Endothelial cell of umbilical vein (primary cell): ENCODE data around the gene CCNJ. TPM values are rescaled to one million over a fixed set of nuclear protein-coding genes. Genes with fewer than 3 reads are reported as not detected.

Experiments used
- BruUV-seq: library from RNA; stranded (reverse); fragments of 400-500 nt; replicated peaks from 2 replicates; lab custom pipeline; 2021; lab: Mats Ljungman, UMichigan
- CTCF ChIA-PET: fragments of 300-600, 350-600 bp; sonication (Branson Sonifier 250); formaldehyde crosslinking; loops from one replicate; lab custom pipeline; 2021; ENCODE audit warnings: antibody characterized with exemption, inconsistent platforms; lab: Charles Lee
- POLR2A ChIA-PET: fragments of 300-600, 350-600 bp; sonication (Branson Sonifier 250); formaldehyde crosslinking; loops from one replicate; lab custom pipeline; 2021; ENCODE audit warnings: antibody characterized with exemption, inconsistent platforms; lab: Charles Lee
- DNase-seq: peaks from one replicate; pipeline ENCODE4 v3.0.0-alpha.2; 2011; ENCODE audit warnings: low read depth, low spot score
- FAIRE-seq: peaks from 2 replicates; lab custom pipeline; 2011; peaks lifted over from hg19 to GRCh38; lab: Jason Lieb, UNC
- H2AFZ ChIP-seq: 2 replicates; pipeline ENCODE4 v1.6.0; 2012; ENCODE audit warnings: low read depth, low read length, control low read depth, inconsistent platforms
- H3K27ac ChIP-seq: 2 replicates; pipeline ENCODE4 v1.5.1; 2011; ENCODE audit warnings: low read depth, mild to moderate bottlenecking, control low read depth, low read length, moderate library complexity; ENCODE audit not compliant: insufficient read depth
- H3K27me3 ChIP-seq, 2 experiments: 2 replicates each; pipeline versions ENCODE4 v1.6.0 to v1.6.1; 2011; ENCODE audit warnings: low read length in 2 of 2, mixed read lengths in 1 of 2; ENCODE audit not compliant: control insufficient read depth in 2 of 2, insufficient read depth in 2 of 2
- H3K36me3 ChIP-seq, 2 experiments: 2 replicates in 1 of 2; 3 replicates in 1 of 2; pipeline ENCODE4 v1.5.1; 2011; ENCODE audit warnings: low read length in 2 of 2, mild to moderate bottlenecking in 1 of 2, moderate library complexity in 1 of 2; ENCODE audit not compliant: control insufficient read depth in 2 of 2, insufficient read depth in 2 of 2; ENCODE audit errors: extremely low read depth in 1 of 2
- H3K4me1 ChIP-seq: 3 replicates; pipeline ENCODE4 v1.5.1; 2011; ENCODE audit warnings: mild to moderate bottlenecking, low read length; ENCODE audit not compliant: control insufficient read depth, insufficient read depth; ENCODE audit errors: extremely low read depth
- H3K4me2 ChIP-seq: 2 replicates; pipeline ENCODE4 v1.6.1; 2011; ENCODE audit warnings: low read length, control low read depth, mixed read lengths; ENCODE audit not compliant: insufficient read depth
- H3K4me3 ChIP-seq, 3 experiments: fragments of 200-600 bp in 1 of 3; sonication (generic), shearing (Covaris generic) in 1 of 3; replicated peaks in 1 of 3; 2 replicates each; pipeline ENCODE4 v1.5.1; 2011 to 2016; ENCODE audit warnings: control low read depth in 3 of 3, low read length in 3 of 3, mild to moderate bottlenecking in 2 of 3, inconsistent platforms in 1 of 3, low read depth in 1 of 3, moderate library complexity in 1 of 3; ENCODE audit not compliant: insufficient read depth in 1 of 3
- H3K79me2 ChIP-seq: 2 replicates; pipeline ENCODE4 v1.6.0; 2012; ENCODE audit warnings: low read length, inconsistent platforms; ENCODE audit not compliant: control insufficient read depth, insufficient read depth
- H3K9ac ChIP-seq: replicated peaks from 2 replicates; pipeline ENCODE3; 2011; ENCODE audit warnings: low read length, control low read depth; ENCODE audit not compliant: insufficient read depth; ENCODE audit errors: extremely low read depth
- H3K9me1 ChIP-seq: replicated peaks from 3 replicates; pipeline ENCODE4 v1.6.0; 2011; ENCODE audit warnings: mild to moderate bottlenecking, low read length; ENCODE audit not compliant: control insufficient read depth, insufficient read depth; ENCODE audit errors: extremely low read depth
- H3K9me3 ChIP-seq: replicated peaks from 2 replicates; pipeline ENCODE4 v1.5.1; 2012; ENCODE audit warnings: low read length, inconsistent platforms; ENCODE audit not compliant: control insufficient read depth, insufficient read depth
- H4K20me1 ChIP-seq: replicated peaks from 2 replicates; pipeline ENCODE3; 2011; ENCODE audit warnings: mild to moderate bottlenecking, low read length; ENCODE audit not compliant: control insufficient read depth, insufficient read depth; ENCODE audit errors: extremely low read depth
- CTCF ChIP-seq, 2 donors: IDR thresholded peaks; 1 replicate in 1 of 2; 2 replicates in 1 of 2; pipeline ENCODE4 v1.5.1; 2011; ENCODE audit warnings: low read length in 2 of 2, mild to moderate bottlenecking in 2 of 2, moderate library complexity in 2 of 2, control low read depth in 1 of 2, inconsistent platforms in 1 of 2, low read depth in 1 of 2; ENCODE audit not compliant: insufficient read depth in 1 of 2; ENCODE audit errors: extremely low read depth in 1 of 2
- EZH2 ChIP-seq: IDR thresholded peaks from 2 replicates; pipeline ENCODE4 v1.6.1; 2012; ENCODE audit warnings: borderline replicate concordance, low read depth, mild to moderate bottlenecking, moderate library complexity, low read length, inconsistent platforms; ENCODE audit not compliant: severe bottlenecking
- FOS ChIP-seq: IDR thresholded peaks from 2 replicates; pipeline ENCODE4 v1.6.1; 2011; ENCODE audit warnings: mild to moderate bottlenecking, low read length, moderate library complexity, borderline replicate concordance; ENCODE audit not compliant: insufficient read depth
- GATA2 ChIP-seq: IDR thresholded peaks from 2 replicates; pipeline ENCODE4 v1.7.0; 2011; ENCODE audit warnings: low read depth, mild to moderate bottlenecking, moderate library complexity, mixed read lengths, low read length; ENCODE audit not compliant: insufficient read length, insufficient read depth
- JUN ChIP-seq: IDR thresholded peaks from 2 replicates; pipeline ENCODE4 v1.6.1; 2011; ENCODE audit warnings: borderline replicate concordance, low read depth; ENCODE audit not compliant: insufficient read length, insufficient read depth
- MAX ChIP-seq: IDR thresholded peaks from 2 replicates; pipeline ENCODE4 v1.6.1; 2011; ENCODE audit not compliant: insufficient read depth, insufficient read length
- MYC ChIP-seq: IDR thresholded peaks from one replicate; pipeline ENCODE4 v1.6.1; 2011; ENCODE audit warnings: mild to moderate bottlenecking, low read depth, low read length
- POLR2AphosphoS5 ChIP-seq: IDR thresholded peaks from 2 replicates; pipeline ENCODE4 v1.6.1; 2012; ENCODE audit warnings: low read depth, mild to moderate bottlenecking, control low read depth, low read length, moderate library complexity; ENCODE audit not compliant: insufficient read depth
- dilution Hi-C: fragments of 300-500 bp; cut with MboI; formaldehyde crosslinking; loops from one replicate; pipeline ENCODE4 v1.15.0; 2019; ENCODE audit warnings: low sequenced_read_pairs; ENCODE audit not compliant: extremely low pct_ligation_motif_present
- intact Hi-C: fragments of 100-400 bp; cut with micrococcal nuclease; formaldehyde crosslinking; loops from one replicate; pipeline ENCODE4 v1.10.0; 2022
- polyA plus RNA-seq, 4 experiments: library from polyadenylated mRNA; depleted of rRNA in 3 of 4; stranded (reverse) in 3 of 4; unstranded in 1 of 4; fragments of >200 nt; gene quantifications; 2 replicates each; pipeline versions ENCODE4 v1.2.1 to v1.2.3, GENCODE V29; 2011 to 2012; ENCODE audit warnings: missing spikeins in 1 of 4
- total RNA-seq: library from RNA; stranded (reverse); gene quantifications from 2 replicates; pipeline ENCODE4 v1.2.3, GENCODE V29; 2021

The CCNJ gene
- total and polyA plus RNA-seq, 2 donors (not counting 3 experiments of a cell fraction or from before 2014, with no cell fraction given): 25.5 to 27.6 TPM

GRCh38 chr10:96073722-96074121, 30.3 kb downstream of the CCNJ start:
- no peak overlapping the region for H3K4me3 ChIP-seq
- H3K9me1 ChIP-seq: no peaks in the 10 kb centered on the region
- no peaks in the 10 kb centered on the region for H4K20me1 ChIP-seq
- no peak overlapping the region for H3K9ac ChIP-seq
- no peak overlapping the region for H2AFZ ChIP-seq
- H3K79me2 ChIP-seq: no peaks in the 10 kb centered on the region
- peak; percentile 87 for FAIRE-seq
- dilution Hi-C loops (no loop called here), intact Hi-C loops (loop anchor here (1.0 kb wide), 3 partner anchors 8 to 30 kb away; partner anchors contain the start of gene CCNJ)
- peak overlapping the region; percentile 0 for H3K4me2 ChIP-seq
- TF ChIP-seq POLR2AphosphoS5 (peak; percentile 48), GATA2 (peak; percentile 97), CTCF (IDR thresholded peaks at IDR 0.05; ENCODE audit: extremely low read depth in 1 of 2, insufficient read depth in 1 of 2, low read depth in 1 of 2, low read length in 2 of 2) (no peak), MYC (no peak), MAX (no peak), FOS (peak; percentile 96), EZH2 (no peak), JUN (peak; percentile 95)
- H3K4me1 ChIP-seq: peaks cover 27% of the 10 kb centered on the region
- H3K36me3 ChIP-seq: no peaks in the 10 kb centered on the region
- BruUV-seq: no TSS peak
- CTCF ChIA-PET: no interaction called here
- H3K27ac ChIP-seq: peak overlapping the region; percentile 57
- no peaks in the 10 kb centered on the region for H3K27me3 ChIP-seq
- H3K9me3 ChIP-seq: no peaks in the 10 kb centered on the region
- peak; percentile 78 for DNase-seq
- POLR2A ChIA-PET: interaction anchor here (0.5 kb wide), 1 partner anchor 18 kb away, joined by 3 read pairs; no protein-coding TSS in a partner anchor
